ENCODE results near the gene SRSF5.

SRSF5 gene

GRCh38 chr14:69804902-69805301, 38.0 kb downstream of the SRSF5 start:
- Histone ChIP-seq H3K36me3 (ENCODE audit: insufficient read depth, low read length) (no peaks in the 10 kb centered on the region), H3K9me3 (ENCODE audit: insufficient read depth, low read depth, low read length) (no peaks in the 10 kb centered on the region)

GRCh38 chr14:69807192-69807591, 40.2 kb downstream of the SRSF5 start:
- H3K9me3 ChIP-seq (ENCODE audit: insufficient read depth, low read depth, low read length): no peaks in the 10 kb centered on the region
- H3K4me2 ChIP-seq (ENCODE audit: low read depth, low read length, poor library complexity, severe bottlenecking): no peak overlapping the region
- no peaks in the 10 kb centered on the region for H3F3A ChIP-seq (ENCODE audit: low read depth)
- TF ChIP-seq EZH2phosphoT487 (IDR thresholded peaks at IDR 0.05; ENCODE audit: borderline replicate concordance): no peak
- TF ChIP-seq CTCF (conservative IDR thresholded peaks at IDR 0.05; ENCODE audit: low read length): no peak
- no peaks in the 10 kb centered on the region for H3K4me1 ChIP-seq (ENCODE audit: insufficient read depth, low read length, poor library complexity, severe bottlenecking)
- H3K9me2 ChIP-seq (replicated peaks; ENCODE audit: low read depth, low read length): no peaks in the 10 kb centered on the region
- H2AFZ ChIP-seq (ENCODE audit: low read length): no peak overlapping the region
- H4K20me1 ChIP-seq (ENCODE audit: insufficient read depth, low read length, poor library complexity, severe bottlenecking): no peaks in the 10 kb centered on the region
- no peak overlapping the region for H3K9ac ChIP-seq (ENCODE audit: low read depth, low read length, poor library complexity, severe bottlenecking)
- no peaks in the 10 kb centered on the region for H3K36me3 ChIP-seq (ENCODE audit: insufficient read depth, low read length)
- no peaks in the 10 kb centered on the region for H3K79me2 ChIP-seq (ENCODE audit: insufficient read depth, low read length)
- H3K4me3 ChIP-seq (ENCODE audit: low read length, poor library complexity, severe bottlenecking): no peak overlapping the region
- no peaks in the 10 kb centered on the region for H3K27me3 ChIP-seq (ENCODE audit: insufficient read depth, low read length, poor library complexity, severe bottlenecking)

More at GRCh38 chr14:69804902-69805301, 38.0 kb downstream of the SRSF5 start:
- no peak overlapping the region for H3K4me2 ChIP-seq (ENCODE audit: low read depth, low read length, poor library complexity, severe bottlenecking)
- H3K9ac ChIP-seq (ENCODE audit: low read depth, low read length, poor library complexity, severe bottlenecking): no peak overlapping the region
- no peaks in the 10 kb centered on the region for H3K9me2 ChIP-seq (replicated peaks; ENCODE audit: low read depth, low read length)
- TF ChIP-seq CTCF (conservative IDR thresholded peaks at IDR 0.05; ENCODE audit: low read length) (no peak), EZH2phosphoT487 (IDR thresholded peaks at IDR 0.05; ENCODE audit: borderline replicate concordance) (no peak)
- H3K27me3 ChIP-seq (ENCODE audit: insufficient read depth, low read length, poor library complexity, severe bottlenecking): no peaks in the 10 kb centered on the region
- no peaks in the 10 kb centered on the region for H3K79me2 ChIP-seq (ENCODE audit: insufficient read depth, low read length)
- H4K20me1 ChIP-seq (ENCODE audit: insufficient read depth, low read length, poor library complexity, severe bottlenecking): no peaks in the 10 kb centered on the region
- no peak overlapping the region for H2AFZ ChIP-seq (ENCODE audit: low read length)
- H3F3A ChIP-seq (ENCODE audit: low read depth): no peaks in the 10 kb centered on the region
- no peak overlapping the region for H3K4me3 ChIP-seq (ENCODE audit: low read length, poor library complexity, severe bottlenecking)
- H3K4me1 ChIP-seq (ENCODE audit: insufficient read depth, low read length, poor library complexity, severe bottlenecking): no peaks in the 10 kb centered on the region

- Histone ChIP-seq H2AFZ (ENCODE audit: low read length) (no peak overlapping the region), H3K4me3 (ENCODE audit: low read length, poor library complexity, severe bottlenecking) (no peak overlapping the region), H3K4me2 (ENCODE audit: low read depth, low read length, poor library complexity, severe bottlenecking) (no peak overlapping the region), H3K79me2 (ENCODE audit: insufficient read depth, low read length) (no peaks in the 10 kb centered on the region), H3K4me1 (ENCODE audit: insufficient read depth, low read length, poor library complexity, severe bottlenecking) (no peaks in the 10 kb centered on the region), H4K20me1 (ENCODE audit: insufficient read depth, low read length, poor library complexity, severe bottlenecking) (no peaks in the 10 kb centered on the region), H3K9me3 (ENCODE audit: insufficient read depth, low read depth, low read length) (no peaks in the 10 kb centered on the region), H3K36me3 (ENCODE audit: insufficient read depth, low read length) (no peaks in the 10 kb centered on the region), H3K27me3 (ENCODE audit: insufficient read depth, low read length, poor library complexity, severe bottlenecking) (no peaks in the 10 kb centered on the region), H3K9me2 (replicated peaks; ENCODE audit: low read depth, low read length) (no peaks in the 10 kb centered on the region), H3F3A (ENCODE audit: low read depth) (no peaks in the 10 kb centered on the region), H3K9ac (ENCODE audit: low read depth, low read length, poor library complexity, severe bottlenecking) (no peak overlapping the region)
- TF ChIP-seq EZH2phosphoT487 (IDR thresholded peaks at IDR 0.05; ENCODE audit: borderline replicate concordance) (no peak), CTCF (conservative IDR thresholded peaks at IDR 0.05; ENCODE audit: low read length) (no peak)
Observed at GRCh38 chr14:69808919-69809808, 42.2 kb downstream of the SRSF5 start.

Data from Loucy (cell line).